Measurements from ENCODE around the gene CTXND1. TPM values are rescaled to one million over a fixed set of nuclear protein-coding genes. Genes with fewer than 3 reads are reported as not detected.

The CTXND1 gene
- total and polyA plus RNA-seq, 2 of the 8 experiments (the other 6 are each of a cell fraction or from before 2014, with no cell fraction given) = 0.03 TPM; not detected in 1

GRCh38 chr15:80242802-80243201 is 9.2 kb downstream of the CTXND1 start (continued):
- no peak for TF ChIP-seq TEAD4 (IDR thresholded peaks at IDR 0.05; ENCODE audit: low read depth, low read length)

Measured in H1 (cell line).